HG03039 (cell line): ENCODE results near the gene CDC42EP5.

Experiments
- ATAC-seq: cut with Tn5 transposase; IDR thresholded peaks from one replicate; pipeline ENCODE4 v1.9.1; 2021; ENCODE audit warnings: mild to moderate bottlenecking, moderate library complexity; ENCODE audit not compliant: unreplicated experiment

The CDC42EP5 gene

DNA sequence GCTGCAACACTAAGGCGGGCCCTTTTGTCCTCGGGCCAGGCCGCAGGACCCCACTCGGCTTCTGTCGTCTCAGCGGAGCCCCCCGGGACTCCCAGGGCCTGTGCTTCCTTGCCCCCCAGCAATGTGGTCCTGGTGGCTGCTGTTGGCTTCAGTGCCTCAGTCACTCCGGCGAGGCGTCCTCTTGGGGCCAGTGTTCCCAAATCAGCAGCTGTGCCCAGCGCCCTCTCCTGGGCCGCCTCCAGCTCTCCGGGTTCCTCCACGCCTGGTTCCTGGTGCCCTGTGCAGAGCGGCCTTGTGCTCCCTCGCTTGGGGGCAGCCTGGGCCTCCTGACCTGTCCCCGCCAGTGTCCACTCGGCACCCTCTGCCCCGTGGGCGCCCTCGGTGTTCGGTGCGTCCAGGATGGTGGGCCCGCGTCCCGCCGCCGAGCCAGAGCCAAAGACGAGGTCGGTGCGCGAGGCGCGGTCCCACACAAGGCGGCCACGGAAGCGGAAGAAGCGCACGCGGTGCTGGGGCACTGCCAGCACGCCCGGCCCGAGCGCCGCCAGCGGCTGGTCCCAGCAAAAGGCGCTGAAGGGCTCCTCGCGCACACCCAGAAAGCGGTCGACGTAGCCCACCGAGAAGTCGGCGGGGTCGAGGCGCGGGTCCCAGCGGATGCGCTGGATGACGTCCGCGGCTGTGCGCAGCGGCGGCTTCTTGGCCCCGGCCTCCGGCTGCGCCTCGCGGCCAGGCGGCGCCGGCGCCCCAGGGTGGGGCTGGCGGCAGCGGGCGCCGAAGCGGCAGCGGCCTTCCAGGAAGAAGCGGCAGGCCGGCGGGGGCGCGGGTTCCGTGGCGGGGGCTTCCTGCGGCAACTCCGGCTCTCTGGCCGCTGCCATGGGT is 10.2 kb downstream of the CDC42EP5 start:
- no peak for ATAC-seq

DNA sequence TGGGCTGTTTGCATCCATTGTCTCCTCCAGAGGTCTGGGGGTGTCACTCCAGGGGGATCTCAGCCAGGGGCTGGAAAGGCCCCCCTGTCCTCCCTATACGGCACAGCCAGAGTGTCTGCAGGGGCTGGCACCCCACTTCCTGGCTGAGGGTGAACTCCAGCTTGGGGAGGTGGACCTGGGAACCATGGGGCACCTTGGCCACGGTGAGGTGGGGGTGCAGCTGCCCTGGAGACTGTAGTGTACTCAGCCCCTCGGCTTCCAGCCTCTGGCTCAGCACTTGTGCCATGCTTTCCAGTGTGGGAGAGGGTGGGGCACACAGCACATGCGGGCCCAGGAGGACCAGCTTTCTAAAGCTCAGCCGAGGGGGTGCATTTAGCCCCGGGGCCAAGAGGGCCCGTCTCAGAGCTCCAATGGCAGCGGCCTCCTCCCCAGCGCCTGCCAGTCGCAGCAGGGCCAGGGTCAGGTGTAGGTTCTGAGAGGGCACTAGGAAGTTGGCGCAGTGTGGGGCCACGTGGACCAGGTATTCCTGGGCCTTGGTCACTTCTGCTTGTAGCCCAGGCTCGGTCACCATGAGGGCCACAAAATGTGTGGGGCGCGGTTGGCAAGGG is 10.9 kb downstream of the CDC42EP5 start:
- ATAC-seq: no peak

DNA sequence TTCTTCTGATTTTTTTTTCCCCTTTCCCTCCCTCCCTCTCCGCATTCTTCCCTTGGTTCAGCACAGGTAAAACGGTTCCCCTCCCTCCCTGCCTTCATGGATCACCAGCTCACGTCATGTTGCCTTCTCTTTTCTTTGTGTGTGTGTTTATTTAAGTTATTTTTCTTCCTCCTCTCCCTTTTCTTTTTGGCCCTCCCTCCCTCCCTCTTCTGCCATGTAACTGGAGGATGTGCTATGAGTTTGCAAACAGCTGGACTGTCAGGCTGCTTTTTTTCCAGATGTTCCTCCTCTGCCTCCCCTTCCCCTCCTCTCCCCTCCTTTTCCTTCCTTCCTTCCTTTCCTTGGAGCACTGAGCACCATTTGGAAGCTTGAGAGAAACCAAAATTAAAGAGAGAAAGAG is 11.5 kb downstream of the CDC42EP5 start:
- no peak for ATAC-seq

DNA sequence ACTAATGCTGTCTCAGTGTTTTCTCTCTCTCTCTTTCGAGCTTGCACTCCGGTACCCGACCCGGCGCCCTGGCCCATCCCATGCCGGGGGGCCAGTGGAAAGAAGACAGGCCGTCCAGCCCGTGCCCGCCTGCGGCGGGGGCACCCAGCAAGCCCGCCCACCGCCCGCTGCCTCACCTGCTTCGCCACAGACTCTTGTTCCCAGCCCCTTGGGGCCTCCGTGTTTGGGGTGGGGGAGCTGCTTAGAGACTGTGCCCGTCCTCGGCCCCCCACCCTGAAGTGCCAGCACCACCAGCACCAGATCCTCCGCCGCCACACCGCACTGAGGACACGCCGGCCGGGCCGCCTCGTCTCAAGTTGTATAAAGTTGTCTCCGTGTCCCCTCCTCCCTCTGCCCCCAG is 11.9 kb downstream of the CDC42EP5 start:
- no peak for ATAC-seq

DNA sequence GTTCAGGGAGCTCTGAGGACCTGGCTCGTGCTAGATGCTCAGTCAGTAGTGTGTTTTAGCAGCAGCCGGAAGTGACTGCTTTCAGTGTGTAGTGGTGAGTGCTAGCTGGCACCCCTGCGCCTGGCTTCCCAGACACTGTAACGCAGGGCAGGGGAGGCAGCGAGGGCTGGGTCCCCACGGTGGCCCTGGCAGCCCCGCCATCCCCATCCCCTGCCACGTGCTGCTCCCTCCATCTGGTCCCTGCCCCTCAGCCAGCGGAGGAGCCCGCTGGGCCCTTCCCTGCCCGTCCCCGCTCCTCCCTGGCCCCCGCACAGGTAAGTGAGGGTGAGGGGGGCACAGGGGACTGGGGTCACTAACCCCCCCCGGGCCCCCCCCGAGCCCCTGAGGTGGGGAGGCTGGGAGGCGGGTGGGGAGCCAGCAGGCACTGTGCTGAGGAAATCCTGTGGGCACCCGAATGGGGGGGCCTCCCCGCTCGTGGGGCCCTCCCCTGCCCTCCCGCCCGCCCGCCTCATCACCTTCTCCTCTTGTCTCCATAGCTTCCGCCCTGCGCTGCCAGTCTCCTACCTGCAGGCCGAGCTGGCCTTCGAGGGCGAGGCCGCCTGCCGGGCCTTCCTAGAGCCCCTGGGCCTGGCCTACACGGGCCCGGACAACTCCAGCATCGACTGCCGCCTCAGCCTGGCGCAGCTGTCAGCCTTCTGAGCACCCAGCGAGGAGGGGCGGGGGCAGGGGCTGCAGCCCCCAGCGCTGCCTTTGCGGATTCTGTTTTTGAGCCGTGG is 12.7 kb downstream of the CDC42EP5 start:
- ATAC-seq: no peak

DNA sequence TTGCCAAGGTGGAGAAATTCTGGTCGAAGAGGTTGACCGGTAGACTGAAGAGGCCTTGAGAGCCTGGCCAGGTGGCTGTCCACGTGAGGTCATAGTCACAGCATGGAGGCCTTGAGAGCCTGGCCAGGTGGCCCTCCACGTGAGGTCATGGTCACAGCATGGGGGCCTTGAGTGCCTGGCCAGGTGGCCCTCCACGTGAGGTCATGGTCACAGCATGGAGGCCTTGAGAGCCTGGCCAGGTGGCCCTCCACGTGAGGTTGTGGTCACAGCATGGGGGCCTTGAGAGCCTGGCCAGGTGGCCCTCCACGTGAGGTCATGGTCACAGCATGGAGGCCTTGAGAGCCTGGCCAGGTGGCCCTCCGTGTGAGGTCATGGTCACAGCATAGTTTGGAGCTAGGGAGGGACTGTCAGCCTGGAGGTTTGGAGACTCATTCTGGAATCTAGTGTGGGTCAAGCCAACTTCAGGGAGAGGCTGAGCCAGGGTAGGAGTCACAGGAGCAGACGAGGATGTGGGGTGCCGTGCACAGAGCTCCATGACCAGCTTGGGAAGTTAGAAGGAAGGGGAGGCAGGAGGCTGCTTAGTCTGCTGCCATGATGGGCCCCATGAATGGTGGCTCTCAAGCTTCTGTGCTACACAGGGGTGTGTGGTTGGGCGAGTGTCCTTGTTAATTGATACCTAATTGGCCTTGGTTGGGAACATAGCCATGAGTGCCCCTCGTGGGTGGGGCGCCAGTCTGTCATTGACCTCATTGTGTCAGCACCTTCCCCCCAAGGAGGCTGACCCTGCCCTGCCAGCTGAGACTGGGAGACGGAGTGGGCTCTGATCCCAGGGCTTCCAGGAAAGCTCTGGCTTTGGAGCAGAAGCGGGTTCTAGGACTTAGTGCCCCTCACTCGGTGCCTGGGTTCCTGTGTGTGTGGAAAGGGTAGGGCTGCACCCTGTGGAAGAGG is 13.5 kb downstream of the CDC42EP5 start:
- no peak for ATAC-seq

DNA sequence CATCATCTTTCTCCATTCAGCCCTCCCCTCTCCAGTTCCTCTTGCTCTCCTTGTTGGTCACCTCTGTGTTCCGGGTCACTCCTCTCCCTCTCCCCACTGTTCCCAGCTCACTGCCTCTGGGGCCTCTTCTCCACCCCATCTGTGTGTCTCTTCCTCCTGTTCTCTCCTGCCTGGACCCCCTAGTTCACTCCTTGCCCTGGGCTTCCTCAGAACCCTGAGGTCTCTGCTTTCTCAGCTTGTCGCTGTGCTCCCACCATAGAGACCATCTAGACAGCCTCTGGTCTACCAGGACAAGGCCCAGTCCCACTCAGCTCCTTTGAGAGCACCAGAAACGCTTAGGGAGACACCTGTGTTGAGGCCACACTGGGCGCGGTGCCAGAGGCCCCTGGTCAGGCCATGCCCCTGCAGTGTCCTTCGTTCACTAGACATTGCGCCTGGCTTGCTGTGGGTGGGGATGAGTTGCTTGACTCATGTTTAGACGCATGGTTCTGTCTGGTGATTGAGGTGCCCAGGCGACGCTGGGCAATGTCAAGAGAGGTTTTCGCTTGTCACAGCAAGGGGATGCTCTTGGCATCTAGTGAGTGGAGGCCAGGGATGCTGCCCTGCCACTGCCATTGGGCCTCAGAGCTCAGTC is 14.3 kb downstream of the CDC42EP5 start:
- no peak for ATAC-seq

DNA sequence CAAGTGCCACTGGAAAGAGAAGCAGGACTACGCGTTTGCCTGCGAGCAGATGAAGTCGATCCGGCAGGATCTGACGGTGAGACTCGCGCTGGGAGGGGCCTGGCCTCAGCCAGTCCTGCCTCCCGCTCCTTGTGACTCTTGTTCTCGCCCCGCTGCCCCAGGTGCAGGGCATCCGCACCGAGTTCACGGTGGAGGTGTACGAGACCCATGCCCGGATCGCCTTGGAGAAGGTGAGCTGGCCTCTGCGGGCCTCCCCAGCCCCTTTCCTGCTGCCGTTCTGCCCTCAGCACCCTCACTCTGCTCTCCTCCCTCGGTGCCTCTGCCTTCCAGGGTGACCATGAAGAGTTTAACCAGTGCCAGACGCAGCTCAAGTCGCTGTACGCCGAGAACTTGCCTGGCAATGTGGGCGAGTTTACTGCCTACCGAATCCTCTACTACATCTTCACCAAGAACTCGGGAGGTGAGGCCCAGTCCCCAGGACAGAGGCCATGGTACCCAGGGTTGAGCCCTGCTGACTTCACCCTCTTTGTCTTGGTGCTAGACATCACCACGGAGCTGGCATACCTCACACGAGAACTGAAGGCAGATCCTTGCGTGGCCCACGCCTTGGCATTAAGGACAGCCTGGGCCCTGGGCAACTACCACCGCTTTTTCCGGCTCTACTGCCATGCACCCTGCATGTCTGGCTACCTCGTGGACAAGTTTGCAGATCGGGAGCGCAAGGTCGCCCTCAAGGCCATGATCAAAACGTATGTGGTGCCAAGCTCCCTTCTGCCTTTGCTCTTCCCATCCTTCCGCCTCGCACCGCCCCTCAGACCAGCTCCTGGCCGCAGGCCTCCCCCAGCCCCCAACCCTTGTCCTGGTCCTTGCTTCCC is 15.1 kb downstream of the CDC42EP5 start:
- no peak for ATAC-seq

DNA sequence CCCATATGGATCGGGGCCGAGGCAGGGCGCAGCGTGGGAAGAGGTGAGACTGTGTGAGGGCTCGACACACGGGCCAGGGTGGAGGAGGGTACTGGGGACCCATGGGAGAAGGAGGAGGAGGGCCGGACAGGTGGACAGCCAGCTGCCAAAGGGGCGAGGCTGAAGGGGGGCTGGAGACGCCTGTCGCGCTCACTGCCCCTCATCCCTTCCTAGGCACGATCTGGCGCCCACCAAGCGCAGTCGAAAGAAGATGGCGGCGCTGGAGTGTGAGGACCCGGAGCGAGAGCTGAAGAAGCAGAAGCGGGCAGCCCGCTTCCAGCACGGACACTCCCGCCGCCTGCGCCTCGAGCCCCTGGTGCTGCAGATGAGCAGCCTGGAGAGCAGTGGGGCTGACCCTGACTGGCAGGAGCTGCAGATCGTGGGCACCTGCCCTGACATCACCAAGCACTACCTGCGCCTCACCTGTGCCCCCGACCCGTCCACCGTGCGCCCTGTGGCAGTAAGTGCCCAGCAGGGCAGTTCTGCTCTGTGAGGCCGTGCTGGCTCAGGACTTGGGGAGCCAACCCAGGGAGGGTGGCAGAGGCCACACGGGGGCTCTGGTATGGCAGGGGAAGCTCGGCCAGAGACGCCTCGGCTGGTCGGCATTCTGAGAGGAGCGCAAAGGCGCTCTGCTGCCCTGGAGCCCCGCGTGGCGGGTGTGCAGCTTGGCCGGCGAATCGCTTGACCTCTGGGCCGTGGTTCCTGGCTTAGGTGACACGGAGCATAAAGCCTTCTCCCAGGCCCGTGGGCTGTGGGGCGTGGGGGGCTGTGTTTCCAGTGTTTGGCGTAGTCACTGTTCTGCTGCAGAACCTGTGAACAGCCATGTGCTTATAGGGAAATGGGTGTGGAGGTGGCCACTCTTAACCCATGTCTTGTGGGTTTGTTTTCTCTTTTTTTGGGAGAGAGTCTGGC is 16.4 kb downstream of the CDC42EP5 start:
- ATAC-seq: no peak

DNA sequence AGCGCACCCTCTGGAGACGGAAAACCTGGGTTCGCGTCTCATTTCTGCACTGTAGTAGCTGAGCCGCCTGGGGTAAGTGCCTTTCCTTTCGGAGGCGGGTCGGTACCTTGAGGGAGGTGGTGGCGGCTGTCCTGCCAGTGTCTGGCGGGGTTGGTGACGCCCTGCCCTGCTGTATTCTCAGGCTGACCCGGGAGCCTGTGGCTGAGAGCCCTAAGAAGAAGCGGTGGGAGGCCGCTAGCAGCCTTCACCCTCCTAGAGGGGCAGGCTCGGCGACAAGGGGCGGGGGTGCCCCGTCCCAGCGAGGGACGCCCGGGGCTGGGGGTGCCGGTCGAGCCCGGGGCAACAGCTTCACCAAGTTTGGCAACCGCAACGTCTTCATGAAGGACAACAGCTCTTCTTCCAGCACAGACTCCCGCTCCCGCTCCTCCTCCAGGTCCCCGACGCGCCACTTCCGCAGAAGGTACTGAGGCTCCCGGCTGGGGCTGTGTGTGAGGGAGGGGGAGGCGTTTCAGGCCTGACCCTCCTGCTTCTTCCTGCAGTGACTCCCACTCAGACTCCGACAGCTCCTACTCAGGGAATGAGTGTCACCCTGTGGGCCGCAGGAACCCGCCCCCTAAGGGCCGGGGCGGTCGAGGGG is 17.2 kb downstream of the CDC42EP5 start:
- no peak for ATAC-seq

DNA sequence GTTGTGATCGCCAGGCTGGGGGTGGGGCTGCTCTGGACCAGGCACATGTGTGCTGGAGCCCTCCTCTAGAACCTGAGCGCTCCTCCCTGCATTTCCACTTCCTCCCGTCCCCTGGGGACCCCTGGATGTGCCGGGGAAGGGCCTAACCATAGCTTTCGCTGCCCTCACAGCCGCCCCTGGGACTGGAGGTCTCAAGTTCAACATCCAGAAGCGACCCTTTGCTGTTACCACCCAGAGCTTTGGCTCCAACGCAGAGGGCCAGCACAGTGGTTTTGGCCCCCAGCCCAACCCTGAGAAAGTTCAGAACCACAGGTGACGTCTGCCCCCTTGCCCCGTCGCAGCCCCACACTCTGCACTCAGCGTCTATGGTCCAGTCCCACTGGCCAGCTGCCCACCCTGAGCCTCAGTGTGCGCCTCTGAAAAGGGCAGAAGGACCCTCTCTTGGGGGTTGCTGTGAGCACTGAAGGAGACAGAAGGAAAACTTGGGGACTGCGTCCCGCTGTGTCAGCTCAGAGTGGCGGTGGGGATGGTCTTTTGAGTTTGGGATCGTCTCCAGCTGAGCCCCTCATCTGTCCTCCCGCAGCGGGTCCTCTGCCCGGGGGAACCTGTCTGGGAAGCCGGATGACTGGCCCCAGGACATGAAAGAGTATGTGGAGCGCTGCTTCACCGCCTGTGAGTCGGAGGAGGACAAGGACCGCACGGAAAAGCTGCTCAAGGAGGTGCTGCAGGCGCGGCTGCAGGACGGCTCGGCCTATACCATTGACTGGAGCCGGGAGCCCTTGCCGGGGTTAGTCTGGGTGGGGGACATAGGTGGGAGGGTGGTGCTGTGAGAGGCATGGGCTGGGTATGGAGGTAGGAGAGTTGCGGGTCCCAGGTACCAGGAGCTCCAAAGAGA is 18.1 kb downstream of the CDC42EP5 start:
- ATAC-seq: no peak

DNA sequence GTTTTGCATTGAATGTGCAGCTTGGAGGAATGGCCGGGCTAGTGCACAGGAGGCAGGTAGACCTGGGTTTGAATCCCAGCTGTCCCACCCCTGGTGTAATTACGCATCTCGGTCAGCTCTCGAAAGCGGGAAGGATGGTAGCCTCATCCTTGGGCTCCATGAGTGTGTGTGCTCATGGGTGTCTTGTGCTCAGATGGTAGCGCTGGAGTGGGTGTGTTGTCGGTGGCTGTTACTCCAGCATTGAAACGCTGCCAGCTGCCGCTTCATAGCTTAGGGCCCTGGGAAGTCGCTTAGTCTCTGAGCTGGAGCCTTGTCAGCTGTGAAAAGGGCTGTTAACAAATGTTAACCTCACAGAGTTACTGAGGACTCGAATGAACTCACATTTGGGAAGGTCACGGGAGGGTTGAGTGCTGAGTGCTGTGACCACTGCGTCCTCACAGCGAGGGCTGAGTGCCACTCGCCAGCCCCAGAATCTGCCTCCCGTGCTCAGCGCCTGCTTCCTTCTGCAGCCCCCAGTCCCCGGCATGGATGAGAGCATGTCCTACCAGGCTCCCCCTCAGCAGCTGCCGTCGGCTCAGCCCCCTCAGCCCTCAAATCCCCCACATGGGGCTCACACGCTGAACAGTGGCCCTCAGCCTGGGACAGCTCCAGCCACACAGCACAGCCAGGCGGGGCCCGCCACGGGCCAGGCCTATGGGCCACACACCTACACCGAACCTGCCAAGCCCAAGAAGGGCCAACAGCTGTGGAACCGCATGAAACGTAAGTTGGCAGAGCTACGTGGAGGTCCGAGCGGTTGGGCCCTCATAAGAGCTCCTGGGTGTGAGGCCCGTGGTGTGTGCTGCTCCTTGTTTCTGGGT is 18.9 kb downstream of the CDC42EP5 start:
- no peak for ATAC-seq

DNA sequence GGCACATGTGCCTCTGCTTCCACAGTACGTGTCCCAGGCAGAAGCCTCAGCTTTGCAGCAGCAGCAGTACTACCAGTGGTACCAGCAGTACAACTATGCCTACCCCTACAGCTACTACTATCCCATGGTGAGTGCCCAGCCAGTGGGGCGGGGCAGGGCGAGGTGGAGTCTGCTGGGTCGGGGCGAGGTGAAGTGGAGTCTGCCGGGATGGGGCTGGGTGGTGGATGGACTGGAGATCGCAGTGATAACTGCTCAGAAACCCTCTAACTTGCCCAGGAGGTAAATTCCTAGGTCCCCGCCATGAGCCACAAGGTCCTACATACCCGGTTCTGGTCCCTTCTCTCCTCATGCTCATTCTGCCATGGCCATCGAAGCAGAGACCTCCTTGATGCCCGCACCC is 20.5 kb downstream of the CDC42EP5 start:
- no peak for ATAC-seq

DNA sequence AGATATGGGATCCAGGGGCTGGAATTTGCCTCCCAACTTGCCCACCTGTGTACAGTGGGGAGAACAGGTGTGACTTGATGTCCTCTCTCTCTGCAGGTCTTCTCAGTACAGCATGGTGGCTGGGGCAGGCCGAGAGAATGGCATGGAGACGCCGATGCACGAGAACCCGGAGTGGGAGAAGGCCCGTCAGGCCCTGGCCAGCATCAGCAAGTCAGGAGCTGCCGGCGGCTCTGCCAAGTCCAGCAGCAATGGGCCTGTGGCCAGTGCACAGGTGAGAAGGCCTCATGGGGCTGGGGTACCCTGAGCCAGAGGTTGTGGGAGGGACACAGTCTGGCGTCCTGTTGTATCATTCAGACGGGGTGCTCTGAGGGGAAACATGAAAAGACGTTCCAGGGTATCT is 21.1 kb downstream of the CDC42EP5 start:
- no peak for ATAC-seq

DNA sequence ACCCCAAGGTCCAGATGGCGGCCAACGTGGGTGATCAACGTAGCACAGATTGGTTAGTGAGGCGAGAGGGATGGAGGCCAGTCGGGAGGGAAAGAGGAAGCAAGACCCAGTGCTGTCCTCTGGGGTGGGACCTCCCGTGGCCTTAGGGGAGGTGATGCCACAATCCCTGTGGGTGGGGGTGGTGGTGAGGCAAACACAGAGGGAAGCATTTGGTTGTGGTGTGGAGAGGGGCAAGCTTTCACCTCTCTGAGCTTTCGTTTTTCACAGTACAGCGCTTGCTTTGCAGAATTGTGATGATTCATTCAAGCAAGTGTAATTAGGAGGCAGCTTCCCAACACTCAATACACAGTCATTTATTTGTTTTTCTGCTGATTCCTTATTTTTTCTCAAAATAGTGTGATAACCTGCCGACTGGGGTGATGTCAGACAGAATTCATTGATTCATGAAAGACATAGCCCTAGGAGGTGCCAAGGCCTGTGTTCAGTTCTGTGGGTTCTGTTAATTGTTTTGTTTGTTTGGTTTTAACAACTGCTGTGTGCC is 21.7 kb downstream of the CDC42EP5 start:
- ATAC-seq: no peak
